HEK293T (cell line): ENCODE data around the gene HSPA1L.

ENCODE experiments used
- CTCF ChIA-PET: fragments of 350-600 bp; formaldehyde crosslinking; extraction: SDS; loops from one replicate; lab custom pipeline; 2021; ENCODE audit warnings: antibody characterized with exemption, inconsistent platforms; lab: Yijun Ruan, JAX
- POLR2A ChIA-PET: fragments of 350-600 bp; formaldehyde crosslinking; extraction: SDS; loops from one replicate; lab custom pipeline; 2020; ENCODE audit warnings: antibody characterized with exemption, inconsistent platforms; lab: Yijun Ruan, JAX
- DNase-seq: peaks from one replicate; pipeline ENCODE4 v3.0.0; 2012; ENCODE audit warnings: mixed read lengths; ENCODE audit errors: extremely low spot score
- ARNT ChIP-seq: fragments of 450-650 bp; IDR thresholded peaks from 2 replicates; pipeline ENCODE4 v1.6.1; 2017; ENCODE audit warnings: mild to moderate bottlenecking
- BHLHE40 ChIP-seq: fragments of 450-650 bp; IDR thresholded peaks from 2 replicates; pipeline ENCODE4 v1.6.1; 2016; ENCODE audit warnings: mild to moderate bottlenecking, moderate library complexity, borderline replicate concordance
- CTBP1 ChIP-seq: fragments of 450-650 bp; IDR thresholded peaks from 2 replicates; pipeline ENCODE4 v1.6.1; 2016; ENCODE audit warnings: borderline replicate concordance
- ELF4 ChIP-seq: fragments of 450-650 bp; IDR thresholded peaks from 2 replicates; pipeline ENCODE4 v1.6.1; 2017; ENCODE audit warnings: antibody characterized with exemption
- FOXA1 ChIP-seq: fragments of 450-650 bp; IDR thresholded peaks from 2 replicates; pipeline ENCODE4 v1.6.1; 2016; ENCODE audit warnings: mild to moderate bottlenecking
- FOXK2 ChIP-seq: fragments of 450-650 bp; IDR thresholded peaks from 2 replicates; pipeline ENCODE4 v1.6.1; 2016; ENCODE audit warnings: mild to moderate bottlenecking
- FOXM1 ChIP-seq: fragments of 450-650 bp; IDR thresholded peaks from 2 replicates; pipeline ENCODE4 v1.6.1; 2017; ENCODE audit warnings: mild to moderate bottlenecking, borderline replicate concordance
- HDGF ChIP-seq: fragments of 450-650 bp; IDR thresholded peaks from 2 replicates; pipeline ENCODE4 v1.6.1; 2017; ENCODE audit warnings: antibody characterized with exemption, borderline replicate concordance
- L3MBTL2 ChIP-seq: fragments of 450-650 bp; conservative IDR thresholded peaks from 2 replicates; pipeline ENCODE4 v1.6.1; 2016; ENCODE audit warnings: mild to moderate bottlenecking
- LEF1 ChIP-seq: fragments of 450-650 bp; IDR thresholded peaks from 2 replicates; pipeline ENCODE4 v1.6.1; 2017; ENCODE audit warnings: mild to moderate bottlenecking, borderline replicate concordance
- NFRKB ChIP-seq: fragments of 450-650 bp; IDR thresholded peaks from 2 replicates; pipeline ENCODE4 v1.6.1; 2016; ENCODE audit warnings: mild to moderate bottlenecking, moderate library complexity
- SP1 ChIP-seq: fragments of 450-650 bp; IDR thresholded peaks from 2 replicates; pipeline ENCODE4 v1.6.1; 2017
- SUZ12 ChIP-seq: fragments of 450-650 bp; IDR thresholded peaks from 2 replicates; pipeline ENCODE4 v1.6.1; 2016; ENCODE audit warnings: mild to moderate bottlenecking
- TARDBP ChIP-seq: fragments of 450-650 bp; IDR thresholded peaks from 2 replicates; pipeline ENCODE4 v1.6.1; 2016
- ZNF384 ChIP-seq: fragments of 450-650 bp; IDR thresholded peaks from 2 replicates; pipeline ENCODE4 v1.6.1; 2016
- TF ChIP-seq, protein P1 (sequence below): fragments of 450-650 bp; IDR thresholded peaks from 2 replicates; pipeline ENCODE4 v1.6.1; 2016

Gene HSPA1L

DNA sequence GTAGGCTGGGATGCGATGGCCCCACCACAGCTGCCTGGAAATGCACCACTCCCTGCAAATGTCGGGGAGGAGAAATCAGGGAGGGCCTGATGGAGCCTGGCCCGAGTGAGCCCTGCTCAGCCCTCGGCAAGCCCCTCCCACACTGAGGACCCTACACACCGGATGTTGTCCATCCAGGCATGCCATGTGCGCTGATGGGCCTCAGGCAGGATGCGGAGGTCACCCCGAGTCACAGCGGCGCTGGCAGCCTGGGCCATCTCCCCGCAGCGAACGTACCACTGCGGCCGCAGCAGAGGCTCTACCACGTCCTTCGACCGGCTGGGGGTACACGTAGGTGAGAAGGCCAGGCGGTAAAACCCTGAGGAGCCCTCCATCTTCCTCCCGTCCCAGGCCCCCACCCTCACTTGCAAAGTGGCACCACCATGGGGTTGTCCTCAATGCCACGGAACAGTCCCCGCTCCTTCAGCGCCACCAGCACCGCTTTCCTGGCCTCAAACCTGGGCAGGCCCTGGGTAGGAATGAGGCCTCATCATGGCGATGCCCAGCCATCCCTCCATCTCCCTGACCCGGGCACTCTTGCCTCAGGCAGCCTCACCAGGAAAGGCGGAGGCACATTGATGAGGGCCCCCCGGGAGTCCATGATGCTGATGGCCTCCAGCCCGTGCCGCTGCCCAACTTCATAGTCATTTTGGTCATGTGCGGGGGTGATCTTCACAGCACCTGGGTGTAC, 32.8 kb downstream of the HSPA1L start:
- TF ChIP-seq SP1 (no peak), L3MBTL2 (no peak), TARDBP (no peak), SUZ12 (no peak), ELF4 (no peak), HDGF (no peak), ARNT (no peak), NFRKB (no peak), BHLHE40 (no peak), CTBP1 (no peak), FOXM1 (no peak), FOXA1 (no peak), FOXK2 (no peak), LEF1 (no peak), ZNF384 (no peak)
- ChIA-PET POLR2A (no interaction called here), CTCF (no interaction called here)
- DNase-seq, result no peak

DNA sequence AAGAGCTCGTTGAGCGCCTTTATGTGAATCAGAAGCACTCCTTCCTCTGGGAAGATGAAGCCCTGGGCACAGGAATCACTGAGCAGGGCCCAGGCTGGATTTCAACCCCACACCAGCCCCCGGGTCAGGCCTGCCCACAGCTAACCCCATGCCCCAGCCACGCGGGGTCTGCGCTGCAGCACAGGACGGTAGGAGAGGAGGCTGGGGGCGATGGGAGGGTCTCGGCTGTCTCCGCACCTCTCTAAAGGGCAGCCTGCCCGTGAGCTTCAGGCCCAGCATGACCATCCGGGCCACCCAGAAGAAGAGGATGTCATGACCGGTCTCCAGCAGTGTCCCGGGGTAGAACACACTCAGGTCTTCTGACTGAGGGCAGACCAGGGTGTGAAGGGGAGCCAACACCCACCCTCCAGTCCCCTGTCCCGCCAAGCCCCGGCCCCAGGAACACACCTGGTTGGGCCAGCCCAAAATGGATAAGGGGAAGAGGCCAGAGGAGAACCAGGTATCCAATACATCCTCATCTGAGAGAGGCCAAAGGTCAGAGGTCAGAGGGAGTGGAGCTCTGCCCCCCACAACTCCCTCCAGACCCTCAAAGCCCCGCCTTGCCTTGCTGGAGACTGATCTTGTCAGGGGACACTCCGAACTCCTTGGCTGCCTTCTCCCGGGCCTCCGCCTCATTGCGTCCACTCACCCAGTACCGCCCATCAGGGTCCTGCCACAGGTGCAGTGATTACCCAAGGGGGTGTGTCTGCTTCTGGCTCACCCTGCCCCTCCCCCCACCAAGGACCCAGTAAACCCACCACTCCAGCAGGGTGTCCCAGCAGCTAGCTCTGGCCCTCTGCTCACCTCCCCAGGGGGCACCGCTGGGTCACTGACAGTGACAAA, 33.6 kb downstream of the HSPA1L start:
- CTCF ChIA-PET, result interaction anchor here (1.7 kb wide), 1 partner anchor 10 kb away, joined by 6 read pairs; no protein-coding TSS in a partner anchor
- no peak for DNase-seq
- POLR2A ChIA-PET, result interaction anchor here (0.6 kb wide), 2 partner anchors 9 to 347 kb away, joined by 3 read pairs; partner anchors contain the start of gene ATF6B
- TF ChIP-seq CTBP1, result no peak
- TF ChIP-seq ARNT, result no peak
- TF ChIP-seq ZNF384, result no peak
- no peak for TF ChIP-seq FOXA1
- TF ChIP-seq ELF4, result no peak
- no peak for TF ChIP-seq SUZ12
- TF ChIP-seq, protein P1, sequence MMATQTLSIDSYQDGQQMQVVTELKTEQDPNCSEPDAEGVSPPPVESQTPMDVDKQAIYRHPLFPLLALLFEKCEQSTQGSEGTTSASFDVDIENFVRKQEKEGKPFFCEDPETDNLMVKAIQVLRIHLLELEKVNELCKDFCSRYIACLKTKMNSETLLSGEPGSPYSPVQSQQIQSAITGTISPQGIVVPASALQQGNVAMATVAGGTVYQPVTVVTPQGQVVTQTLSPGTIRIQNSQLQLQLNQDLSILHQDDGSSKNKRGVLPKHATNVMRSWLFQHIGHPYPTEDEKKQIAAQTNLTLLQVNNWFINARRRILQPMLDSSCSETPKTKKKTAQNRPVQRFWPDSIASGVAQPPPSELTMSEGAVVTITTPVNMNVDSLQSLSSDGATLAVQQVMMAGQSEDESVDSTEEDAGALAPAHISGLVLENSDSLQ, result no peak
- no peak for TF ChIP-seq FOXM1
- TF ChIP-seq NFRKB, result no peak
- no peak for TF ChIP-seq TARDBP
- no peak for TF ChIP-seq SP1
- TF ChIP-seq L3MBTL2, result no peak
- no peak for TF ChIP-seq FOXK2
- no peak for TF ChIP-seq HDGF
- TF ChIP-seq BHLHE40, result no peak
- no peak for TF ChIP-seq LEF1

DNA sequence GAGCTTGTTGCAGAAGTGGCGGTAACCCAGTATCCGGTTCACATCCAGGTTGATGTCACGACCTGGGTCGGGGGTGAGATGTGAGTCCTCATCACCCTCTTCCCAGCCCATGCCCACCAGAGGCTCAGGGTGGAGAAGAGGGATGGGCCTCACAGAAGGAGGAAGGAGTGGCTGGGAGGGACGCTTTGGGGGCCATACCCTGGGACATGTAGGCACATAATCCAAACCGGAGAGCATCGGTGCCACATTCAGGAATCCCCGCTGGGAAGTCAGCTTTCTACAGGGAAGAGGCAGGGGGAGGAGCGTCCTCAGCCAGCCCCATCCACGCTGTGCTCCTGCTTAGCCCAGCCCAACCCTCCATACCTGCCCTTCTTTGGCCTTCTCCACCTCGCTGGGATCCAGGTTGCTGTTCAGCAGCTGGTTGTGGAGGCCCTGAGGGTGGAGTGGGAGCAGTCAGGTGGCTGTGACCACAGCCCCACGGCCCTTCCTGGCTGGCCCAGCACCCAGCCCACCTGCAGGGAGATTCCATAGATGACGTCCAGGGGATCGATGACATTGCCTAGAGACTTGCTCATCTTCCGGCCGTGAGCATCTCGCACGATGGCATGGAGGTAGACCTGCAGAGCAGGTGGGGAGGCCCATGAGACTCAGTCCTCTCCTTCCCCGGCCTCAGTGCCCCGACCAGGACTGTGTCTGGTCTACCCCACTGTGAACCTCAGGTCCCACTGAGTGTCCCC, 34.4 kb downstream of the HSPA1L start:
- ChIA-PET POLR2A (interaction anchor here (0.6 to 3.8 kb wide), 3 partner anchors 10 to 348 kb away, joined by 3 to 17 read pairs (median 3); partner anchors contain the start of genes ATF6B and HSPA1B), CTCF (interaction anchor here (1.7 kb wide), 1 partner anchor 11 kb away, joined by 6 read pairs; no protein-coding TSS in a partner anchor)
- TF ChIP-seq SUZ12 (no peak), BHLHE40 (no peak), FOXM1 (no peak), L3MBTL2 (no peak), LEF1 (no peak), ARNT (no peak), HDGF (no peak), FOXK2 (no peak), ELF4 (no peak), ZNF384 (no peak), FOXA1 (no peak), SP1 (no peak), TARDBP (no peak), NFRKB (no peak), CTBP1 (no peak)
- TF ChIP-seq, protein P1, result no peak
- DNase-seq, result no peak

DNA sequence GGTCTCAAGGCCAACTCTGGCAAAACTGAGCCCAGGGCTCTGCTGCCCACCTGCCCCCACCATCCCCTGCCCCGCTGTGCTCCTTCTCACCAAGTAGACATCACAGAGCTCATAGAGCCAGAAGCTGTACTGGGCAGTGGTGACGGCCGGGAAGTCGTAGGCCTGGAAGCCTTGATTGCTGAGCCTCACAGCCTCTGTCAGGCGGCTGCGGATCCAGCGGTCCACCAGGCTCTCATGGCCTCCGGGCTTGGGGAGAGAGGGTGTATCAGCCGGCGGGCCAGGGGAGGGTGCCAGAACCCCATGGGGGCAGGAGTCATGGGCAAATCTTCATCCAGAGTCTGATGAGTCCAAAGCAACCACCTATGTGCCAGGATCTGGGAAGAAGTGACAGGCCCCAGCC, 35.2 kb downstream of the HSPA1L start:
- no peak for TF ChIP-seq HDGF
- no peak for TF ChIP-seq CTBP1
- TF ChIP-seq ELF4, result no peak
- no peak for TF ChIP-seq L3MBTL2
- TF ChIP-seq BHLHE40, result no peak
- no peak for TF ChIP-seq SUZ12
- no peak for TF ChIP-seq FOXA1
- no peak for TF ChIP-seq SP1
- TF ChIP-seq, protein P1, result no peak
- no peak for TF ChIP-seq LEF1
- no peak for TF ChIP-seq FOXM1
- POLR2A ChIA-PET, result interaction anchor here (1.3 to 3.8 kb wide), 3 partner anchors 26 to 48 kb away, joined by 3 to 17 read pairs (median 4); partner anchors contain the start of genes HSPA1B and LSM2
- DNase-seq, result no peak
- CTCF ChIA-PET, result interaction anchor here (1.7 kb wide), 1 partner anchor 11 kb away, joined by 6 read pairs; no protein-coding TSS in a partner anchor
